NCI-H2171 (cell line): Measurements from ENCODE around the gene ZNF24.

Experiments
- DNase-seq: peaks from one replicate; lab custom pipeline; 2025; lab: John Stamatoyannopoulos, UW

The ZNF24 gene

DNA sequence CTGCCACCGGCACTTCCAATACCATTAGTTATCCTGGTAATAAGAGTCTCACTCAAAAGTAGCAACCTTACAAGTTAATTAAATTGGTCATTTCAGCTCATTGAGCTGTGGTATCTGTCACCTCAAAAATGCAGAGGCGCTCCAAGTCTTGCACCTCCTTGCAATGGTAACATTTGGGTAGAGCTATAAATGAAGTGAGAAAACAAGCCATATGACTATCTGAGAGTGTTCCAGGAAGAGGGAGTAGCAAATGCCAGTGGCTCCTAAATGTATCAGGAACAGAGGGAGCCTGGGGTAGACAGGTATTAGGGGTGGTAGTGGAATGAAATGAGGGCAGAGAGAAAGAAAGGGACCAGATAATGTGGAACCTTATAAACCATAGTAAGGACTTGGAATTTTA, 48.2 kb downstream of the ZNF24 start:
- DNase-seq = no peak

DNA sequence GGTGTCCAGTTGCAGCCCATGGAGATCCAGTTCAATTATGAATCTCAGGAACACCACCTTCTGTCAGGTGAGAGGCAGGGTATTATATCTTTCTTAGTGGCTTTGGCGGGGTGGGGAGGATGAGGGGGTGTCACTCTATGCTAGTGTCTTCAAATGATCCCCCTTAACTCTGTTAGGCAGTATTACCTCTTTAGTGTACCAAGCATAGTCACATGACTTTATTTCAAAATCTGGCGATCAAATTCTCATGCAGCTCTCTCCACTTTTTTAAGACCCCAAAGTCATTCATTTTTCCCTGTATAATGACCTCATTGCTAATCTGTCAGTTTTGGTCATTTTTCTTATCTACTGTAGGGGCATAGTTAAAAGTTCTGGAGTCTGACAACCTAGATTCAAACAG, 53.1 kb downstream of the ZNF24 start:
- no peak for DNase-seq

DNA sequence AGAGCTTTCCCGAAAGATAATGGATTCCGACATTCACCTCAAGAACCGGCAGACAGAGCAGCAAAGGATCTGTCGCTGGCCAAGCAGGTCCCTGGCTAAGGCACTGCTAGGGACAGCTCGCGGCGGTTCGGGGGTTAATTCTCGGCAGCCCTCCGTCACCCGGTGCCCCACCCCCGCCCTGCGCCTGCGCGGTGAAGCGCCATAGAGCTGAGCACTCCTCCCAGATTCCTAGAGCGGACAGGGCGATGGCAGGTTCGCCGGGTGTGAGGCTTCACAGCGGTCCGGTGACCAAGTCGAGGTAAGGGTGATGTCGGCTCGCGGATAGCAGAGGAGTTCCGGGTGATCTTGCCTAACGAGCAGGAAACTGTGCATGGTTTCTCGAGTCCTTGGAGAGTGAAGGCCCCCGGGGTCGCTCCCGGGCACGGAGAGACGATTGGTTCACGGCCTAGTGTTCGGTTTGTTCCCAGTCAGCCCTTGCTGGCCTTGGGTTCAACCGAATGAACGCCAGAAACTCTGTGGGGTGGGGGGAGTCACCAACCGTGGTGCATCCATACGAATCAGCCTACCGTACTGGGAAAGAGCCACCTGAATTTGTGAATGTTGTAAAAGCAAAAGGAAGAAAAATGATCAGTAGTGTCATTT, 54.0 kb downstream of the ZNF24 start, which contains the start of gene ZSCAN30:
TSS of gene ZSCAN30 (minus strand) at position 136 of the 642 bp plus-strand sequence. CDS start 25,877 bp downstream, outside the sequence.
- DNase-seq = peak; percentile 94

GRCh38 chr18:35289727-35290093, 54.5 kb downstream of the ZNF24 start:
- no peak for DNase-seq

GRCh38 chr18:35289293-35289692, 54.9 kb downstream of the ZNF24 start:
- no peak for DNase-seq

- no peak for DNase-seq
Measured at GRCh38 chr18:35284841-35285240, 59.4 kb downstream of the ZNF24 start.

- no peak for DNase-seq
Measured at GRCh38 chr18:35283923-35284794, 60.1 kb downstream of the ZNF24 start.

DNA sequence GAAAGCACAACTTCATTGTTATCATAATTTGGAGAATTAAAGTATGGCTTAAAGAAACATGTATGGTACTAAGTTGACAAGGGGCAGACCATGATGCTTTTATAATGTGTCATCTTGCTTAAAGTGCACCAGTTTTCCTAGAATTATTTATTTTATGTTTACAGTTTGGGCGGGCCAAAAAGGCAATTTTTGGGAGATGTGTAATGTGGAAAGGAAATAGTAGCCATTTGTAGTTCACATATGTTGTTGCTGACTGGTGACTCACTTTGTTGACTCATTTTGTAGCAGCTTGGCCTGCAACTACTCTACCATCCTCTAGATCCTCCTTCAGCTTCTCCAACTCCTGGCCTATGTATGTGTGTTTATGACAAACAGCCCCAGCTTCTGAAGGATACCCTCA, 61.9 kb downstream of the ZNF24 start:
- no peak for DNase-seq
